Keratinocyte (primary cell): ENCODE results near the gene LRP3.

ENCODE experiments used
- EZH2 ChIP-seq: IDR thresholded peaks from one replicate; pipeline ENCODE4 v1.6.1; 2012; ENCODE audit warnings: inconsistent platforms, mild to moderate bottlenecking, low read length, moderate library complexity
- TF ChIP-seq, protein P1 (sequence below), 3 experiments: IDR thresholded peaks in 1 of 3; conservative IDR thresholded peaks in 1 of 3; optimal IDR thresholded peaks in 1 of 3; 2 replicates in 2 of 3; 3 replicates in 1 of 3; pipeline versions ENCODE3 to v1.5.1; 2011; ENCODE audit warnings: low read length in 3 of 3, mild to moderate bottlenecking in 3 of 3, moderate library complexity in 2 of 3, control low read depth in 1 of 3, inconsistent platforms in 1 of 3; ENCODE audit not compliant: insufficient read depth in 2 of 3; ENCODE audit errors: extremely low read depth in 1 of 3

DNA sequence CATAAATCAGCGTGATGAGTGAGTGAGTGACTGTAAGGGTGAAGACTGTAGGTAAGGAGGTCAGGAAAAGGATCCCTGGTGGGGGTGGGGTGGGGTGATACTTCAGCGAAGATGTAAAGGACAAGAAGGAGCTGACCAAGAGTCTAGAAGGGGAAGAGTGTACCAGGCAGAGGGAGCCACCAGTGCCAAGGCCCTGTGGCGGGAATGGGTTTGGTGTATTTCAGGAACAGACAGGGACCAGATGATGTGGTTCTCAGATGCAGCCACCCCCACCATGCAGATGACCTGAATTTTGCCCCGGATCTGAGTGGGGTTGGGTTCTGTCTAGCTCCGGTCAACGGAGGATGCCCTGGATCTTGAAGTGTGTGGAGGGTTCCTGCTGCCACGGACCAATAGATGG, 61.7 kb downstream of the LRP3 start:
- TF ChIP-seq, protein P1, sequence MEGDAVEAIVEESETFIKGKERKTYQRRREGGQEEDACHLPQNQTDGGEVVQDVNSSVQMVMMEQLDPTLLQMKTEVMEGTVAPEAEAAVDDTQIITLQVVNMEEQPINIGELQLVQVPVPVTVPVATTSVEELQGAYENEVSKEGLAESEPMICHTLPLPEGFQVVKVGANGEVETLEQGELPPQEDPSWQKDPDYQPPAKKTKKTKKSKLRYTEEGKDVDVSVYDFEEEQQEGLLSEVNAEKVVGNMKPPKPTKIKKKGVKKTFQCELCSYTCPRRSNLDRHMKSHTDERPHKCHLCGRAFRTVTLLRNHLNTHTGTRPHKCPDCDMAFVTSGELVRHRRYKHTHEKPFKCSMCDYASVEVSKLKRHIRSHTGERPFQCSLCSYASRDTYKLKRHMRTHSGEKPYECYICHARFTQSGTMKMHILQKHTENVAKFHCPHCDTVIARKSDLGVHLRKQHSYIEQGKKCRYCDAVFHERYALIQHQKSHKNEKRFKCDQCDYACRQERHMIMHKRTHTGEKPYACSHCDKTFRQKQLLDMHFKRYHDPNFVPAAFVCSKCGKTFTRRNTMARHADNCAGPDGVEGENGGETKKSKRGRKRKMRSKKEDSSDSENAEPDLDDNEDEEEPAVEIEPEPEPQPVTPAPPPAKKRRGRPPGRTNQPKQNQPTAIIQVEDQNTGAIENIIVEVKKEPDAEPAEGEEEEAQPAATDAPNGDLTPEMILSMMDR (optimal IDR thresholded peaks at IDR 0.05 in 1 of 3, IDR thresholded peaks at IDR 0.05 in 1 of 3, conservative IDR thresholded peaks at IDR 0.05 in 1 of 3; ENCODE audit: extremely low read depth in 1 of 3, insufficient read depth in 2 of 3, low read length in 3 of 3) = no peak
- no peak for TF ChIP-seq EZH2
